ENCODE measurements around the gene URB1.

- TF ChIP-seq CTCF (IDR thresholded peaks at IDR 0.05) (no peak), EP300 (IDR thresholded peaks at IDR 0.05; ENCODE audit: low read depth) (no peak), POLR2AphosphoS5 (IDR thresholded peaks at IDR 0.05) (no peak)
Observed at GRCh38 chr21:32425628-32426027, 32.8 kb upstream of the URB1 start.

Data from transverse colon (tissue), 4 donors.